SW480 (cell line): Measurements from ENCODE around the gene HDAC10.
"Not testable (repeated sequence)": the region's sequence is repeated elsewhere in the genome, so short reads cannot be mapped to it uniquely, and the experiment has no call there.

Experiments
- DNase-seq: peaks from one replicate; pipeline ENCODE4 v3.0.0-alpha.2; 2016; ENCODE audit warnings: low spot score

Gene HDAC10

GRCh38 chr22:50217543-50218152 is 33.4 kb downstream of the HDAC10 start:
- DNase-seq: no peak

- DNase-seq: no peak
These were observed 34.2 kb downstream of the HDAC10 start for GRCh38 chr22:50216684-50217520.

- DNase-seq: no peak
These were observed 34.9 kb downstream of the HDAC10 start for GRCh38 chr22:50216055-50216683.

GRCh38 chr22:50215297-50216054 is 35.6 kb downstream of the HDAC10 start:
- no peak for DNase-seq

- no peak for DNase-seq
These were observed 37.8 kb downstream of the HDAC10 start for GRCh38 chr22:50213263-50213662.

GRCh38 chr22:50211147-50211546 is 39.9 kb downstream of the HDAC10 start:
- no peak for DNase-seq

- DNase-seq: no peak
These were observed 40.5 kb downstream of the HDAC10 start for GRCh38 chr22:50210378-50211139.

GRCh38 chr22:50209893-50210292 is 41.2 kb downstream of the HDAC10 start:
- peak; percentile 17 for DNase-seq

GRCh38 chr22:50208939-50209892 is 41.8 kb downstream of the HDAC10 start:
- DNase-seq: no peak

- DNase-seq: no peak
These were observed 42.6 kb downstream of the HDAC10 start for GRCh38 chr22:50208430-50208938.

GRCh38 chr22:50207383-50208140 is 43.5 kb downstream of the HDAC10 start:
- no peak for DNase-seq

- DNase-seq: peak; percentile 36
These were observed 44.5 kb downstream of the HDAC10 start for GRCh38 chr22:50206599-50206998.

- no peak for DNase-seq
These were observed 45.1 kb downstream of the HDAC10 start for GRCh38 chr22:50205781-50206569.

GRCh38 chr22:50204998-50205397 is 46.1 kb downstream of the HDAC10 start:
- not testable (repeated sequence) for DNase-seq

- no peak for DNase-seq
These were observed 46.5 kb downstream of the HDAC10 start for GRCh38 chr22:50204571-50204970.

GRCh38 chr22:50203288-50203687 is 47.8 kb downstream of the HDAC10 start:
- no peak for DNase-seq

GRCh38 chr22:50202130-50202666 is 48.9 kb downstream of the HDAC10 start:
- DNase-seq: no peak
